HepG2 (cell line): Measurements from ENCODE around the gene GPR42.

Source experiments
- BHLHE40 ChIP-seq: IDR thresholded peaks from 2 replicates; pipeline ENCODE4 v1.6.1; 2011; ENCODE audit warnings: low read length, improper control_type of control experiment
- MLX ChIP-seq: IDR thresholded peaks from 2 replicates; pipeline ENCODE4 v1.6.1; 2016
- ZNF572 ChIP-seq: sonication (generic); formaldehyde crosslinking; IDR thresholded peaks from 2 replicates; pipeline ENCODE4 v1.5.1; 2020; ENCODE audit warnings: mild to moderate bottlenecking, missing genetic modification reagents
- TF ChIP-seq, protein P1 (sequence below): sonication (generic); formaldehyde crosslinking; IDR thresholded peaks from 2 replicates; pipeline ENCODE4 v1.8.1; 2022; ENCODE audit warnings: mild to moderate bottlenecking, missing genetic modification reagents
- TF ChIP-seq, protein P2 (sequence below): sonication (generic); formaldehyde crosslinking; IDR thresholded peaks from 2 replicates; pipeline ENCODE4 v1.4.0; 2020; ENCODE audit warnings: mild to moderate bottlenecking, missing genetic modification reagents

- TF ChIP-seq MLX (no peak), BHLHE40 (no peak), ZNF572 (CRISPR knock-in tag) (no peak)
- TF ChIP-seq, protein P1, sequence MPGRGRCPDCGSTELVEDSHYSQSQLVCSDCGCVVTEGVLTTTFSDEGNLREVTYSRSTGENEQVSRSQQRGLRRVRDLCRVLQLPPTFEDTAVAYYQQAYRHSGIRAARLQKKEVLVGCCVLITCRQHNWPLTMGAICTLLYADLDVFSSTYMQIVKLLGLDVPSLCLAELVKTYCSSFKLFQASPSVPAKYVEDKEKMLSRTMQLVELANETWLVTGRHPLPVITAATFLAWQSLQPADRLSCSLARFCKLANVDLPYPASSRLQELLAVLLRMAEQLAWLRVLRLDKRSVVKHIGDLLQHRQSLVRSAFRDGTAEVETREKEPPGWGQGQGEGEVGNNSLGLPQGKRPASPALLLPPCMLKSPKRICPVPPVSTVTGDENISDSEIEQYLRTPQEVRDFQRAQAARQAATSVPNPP: no peak
- TF ChIP-seq, protein P2, sequence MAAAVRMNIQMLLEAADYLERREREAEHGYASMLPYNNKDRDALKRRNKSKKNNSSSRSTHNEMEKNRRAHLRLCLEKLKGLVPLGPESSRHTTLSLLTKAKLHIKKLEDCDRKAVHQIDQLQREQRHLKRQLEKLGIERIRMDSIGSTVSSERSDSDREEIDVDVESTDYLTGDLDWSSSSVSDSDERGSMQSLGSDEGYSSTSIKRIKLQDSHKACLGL (CRISPR knock-in tag): no peak
Measured at GRCh38 chr19:35349614-35350521, 21.0 kb upstream of the GPR42 start.
